GM18868 (cell line): ENCODE measurements around the gene RNU1-1.
"Not testable (repeated sequence)": the region's sequence is repeated elsewhere in the genome, so short reads cannot be mapped to it uniquely, and the experiment has no call there.

ENCODE experiments used
- ATAC-seq: cut with Tn5 transposase; IDR thresholded peaks from one replicate; pipeline ENCODE4 v1.9.1; 2021; ENCODE audit warnings: mild to moderate bottlenecking, moderate library complexity; ENCODE audit not compliant: unreplicated experiment

RNU1-1 gene

DNA sequence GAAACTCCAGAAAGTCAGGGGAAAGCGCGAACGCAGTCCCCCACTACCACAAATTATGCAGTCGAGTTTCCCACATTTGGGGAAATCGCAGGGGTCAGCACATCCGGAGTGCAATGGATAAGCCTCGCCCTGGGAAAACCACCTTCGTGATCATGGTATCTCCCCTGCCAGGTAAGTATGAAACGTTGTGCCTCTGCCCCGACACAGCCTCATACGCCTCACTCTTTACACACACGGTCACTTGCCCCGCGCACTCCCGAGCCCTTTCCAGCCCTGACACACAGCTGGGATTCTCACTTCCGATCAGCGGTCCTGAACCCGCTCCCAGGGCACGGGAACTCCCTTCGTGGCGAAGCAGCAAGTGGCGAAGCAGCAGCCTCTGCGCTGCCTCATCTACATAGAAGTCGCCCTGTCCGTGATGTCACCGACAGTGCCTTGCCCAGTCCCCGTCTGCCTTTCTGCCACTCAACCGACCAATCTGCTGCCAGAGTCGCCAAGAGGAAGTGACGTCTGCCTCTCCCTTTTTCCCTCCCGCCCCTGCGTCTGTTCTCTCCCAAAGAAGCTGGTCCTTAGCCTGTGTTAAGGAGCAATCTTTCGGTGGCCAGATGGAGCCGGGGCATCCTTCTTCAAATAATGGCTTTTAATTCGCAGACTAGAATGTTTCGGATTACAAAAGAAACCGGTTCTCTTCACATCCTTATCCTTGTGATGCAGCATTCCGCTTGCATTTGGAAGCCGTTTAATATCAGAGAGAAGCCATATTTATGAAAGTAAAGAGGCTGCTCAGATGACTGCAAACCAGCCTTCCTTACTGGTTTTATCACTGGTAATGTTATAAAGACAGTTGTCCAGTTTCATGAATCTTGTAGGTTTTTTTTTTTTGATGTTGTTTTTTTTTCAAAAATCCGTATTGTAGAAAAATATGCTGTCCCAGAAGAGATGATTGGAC lies at the start of gene RNU1-1:
Gene RNU1-1, minus strand, starts transcription at position 179 of the 949 bp plus-strand sequence.
- not testable (repeated sequence) for ATAC-seq

DNA sequence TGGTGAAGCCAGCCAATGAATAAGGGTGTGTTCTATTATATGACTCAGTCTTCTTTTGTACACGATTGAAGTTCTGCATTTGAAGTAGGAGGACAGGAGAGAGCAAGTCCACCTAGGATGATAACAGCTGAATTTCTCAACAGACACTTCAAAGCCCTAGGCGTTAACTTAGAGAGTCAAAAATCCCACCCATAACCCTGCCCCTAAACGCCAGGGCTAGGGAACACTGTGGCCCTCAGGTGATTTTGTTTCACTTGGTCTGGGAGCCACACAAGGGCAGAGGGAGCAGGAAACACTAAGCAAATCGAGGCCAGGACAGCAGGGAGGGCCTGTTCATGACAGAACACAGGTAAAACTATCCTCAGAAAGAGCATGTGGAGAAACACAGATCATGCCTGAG lies 47.0 kb upstream of the RNU1-1 start:
- ATAC-seq: not testable (repeated sequence)

DNA sequence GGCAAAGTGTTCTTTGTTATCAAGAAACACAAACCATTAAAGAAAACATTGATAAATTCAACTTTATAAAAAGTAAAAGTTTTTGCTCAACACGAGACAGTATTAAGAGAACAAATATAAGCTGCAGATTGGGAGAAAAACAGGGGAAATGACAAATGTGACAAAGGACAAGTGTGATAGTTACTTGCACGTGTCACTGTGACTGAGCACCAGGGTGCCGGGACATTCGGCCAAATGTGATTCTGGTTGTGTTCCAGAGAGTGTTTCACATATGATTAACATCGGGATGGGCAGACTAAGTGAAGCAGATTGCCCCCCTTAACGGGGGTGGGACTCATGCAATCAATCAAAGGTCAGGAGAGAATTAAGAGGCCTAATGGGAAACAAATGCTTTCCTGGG lies 46.4 kb upstream of the RNU1-1 start:
- not testable (repeated sequence) for ATAC-seq

DNA sequence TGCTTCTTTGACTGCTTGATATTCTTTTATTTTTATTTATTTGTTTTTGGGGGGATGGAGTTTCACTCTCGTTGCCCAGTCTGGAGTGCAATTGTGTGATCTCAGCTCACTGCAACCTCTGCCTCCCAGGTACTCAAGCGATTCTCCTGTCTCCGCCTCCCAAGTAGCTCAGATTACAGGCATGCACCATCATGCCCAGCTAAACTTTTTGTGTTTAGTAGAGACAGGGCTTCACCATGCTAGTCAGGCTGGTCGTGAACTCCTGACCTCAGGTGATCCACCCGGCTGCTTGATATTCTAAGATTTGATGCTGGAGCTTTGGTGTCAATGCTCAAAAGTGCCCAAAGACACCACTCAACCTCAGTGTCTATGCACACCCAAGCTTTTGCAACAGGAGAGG lies 45.6 kb upstream of the RNU1-1 start:
- ATAC-seq: not testable (repeated sequence)

DNA sequence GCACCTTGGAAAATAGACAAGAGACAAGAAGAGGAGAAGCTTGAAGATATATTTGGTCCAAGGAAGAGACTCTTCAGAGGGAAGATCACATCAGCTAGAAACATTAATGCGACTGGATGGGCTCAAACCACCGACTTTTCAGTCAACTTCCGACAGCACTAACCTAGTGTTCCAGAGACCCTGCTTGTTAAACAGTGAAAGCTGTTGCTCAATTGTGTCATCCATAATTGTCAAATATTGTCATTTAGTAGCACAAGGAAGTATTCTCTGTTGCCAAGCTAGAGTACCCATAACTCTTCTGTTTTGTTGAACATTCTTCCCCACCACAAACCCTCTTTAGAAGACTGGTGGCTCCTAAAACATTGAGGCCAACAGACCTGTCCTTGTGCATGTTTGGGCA lies 42.9 kb upstream of the RNU1-1 start:
- ATAC-seq: not testable (repeated sequence)

DNA sequence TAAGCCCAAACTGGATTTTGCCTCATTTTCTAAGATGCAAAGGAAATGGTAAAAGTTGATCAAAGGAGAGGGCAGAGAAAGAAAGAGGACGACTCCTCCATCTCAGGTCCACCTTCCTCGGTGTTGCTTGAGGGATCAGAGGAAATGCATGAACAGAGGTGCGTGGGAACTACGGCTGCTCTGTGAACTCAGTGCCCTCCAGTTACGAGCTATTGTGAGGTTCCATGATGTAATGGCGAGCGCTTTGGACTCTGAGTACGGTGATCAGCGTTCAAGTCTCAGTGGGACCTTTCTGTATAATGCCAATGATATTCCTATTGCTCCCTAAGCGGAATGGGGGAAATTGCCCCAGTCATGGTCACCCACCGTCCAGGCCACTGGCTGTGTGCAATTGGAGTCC lies 39.2 kb upstream of the RNU1-1 start:
- not testable (repeated sequence) for ATAC-seq

DNA sequence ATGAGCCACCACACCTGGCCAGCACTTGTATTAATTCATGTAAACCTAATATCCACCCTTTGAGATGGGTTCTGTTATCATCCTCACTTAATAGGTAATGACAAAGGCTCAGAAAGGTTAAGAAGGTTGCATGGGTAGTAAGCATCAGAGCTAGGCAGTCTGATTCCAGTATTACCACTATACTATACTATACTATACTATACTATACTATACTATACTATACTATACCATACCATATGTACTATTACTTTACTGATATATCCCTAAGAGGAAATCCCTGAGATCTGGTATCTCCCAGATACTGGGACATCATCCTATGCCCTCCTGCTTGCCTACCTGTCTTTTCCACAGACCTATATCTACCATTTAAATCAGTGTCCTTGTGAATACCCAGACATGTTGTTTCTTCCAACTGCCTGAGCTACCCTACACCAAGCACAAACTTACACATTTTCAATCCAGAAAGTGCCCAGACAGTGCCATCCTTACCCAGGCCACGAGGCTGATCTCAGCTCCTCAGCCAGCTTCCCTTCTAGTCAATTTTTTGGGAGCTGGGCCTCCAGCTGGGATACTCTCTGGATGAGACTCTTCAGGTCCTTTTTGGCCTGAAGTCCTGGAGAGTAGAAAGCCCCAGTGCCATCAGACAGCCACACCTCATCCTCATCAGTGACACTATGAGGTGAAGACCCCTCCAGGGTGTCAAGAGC lies 36.3 kb upstream of the RNU1-1 start:
- not testable (repeated sequence) for ATAC-seq

DNA sequence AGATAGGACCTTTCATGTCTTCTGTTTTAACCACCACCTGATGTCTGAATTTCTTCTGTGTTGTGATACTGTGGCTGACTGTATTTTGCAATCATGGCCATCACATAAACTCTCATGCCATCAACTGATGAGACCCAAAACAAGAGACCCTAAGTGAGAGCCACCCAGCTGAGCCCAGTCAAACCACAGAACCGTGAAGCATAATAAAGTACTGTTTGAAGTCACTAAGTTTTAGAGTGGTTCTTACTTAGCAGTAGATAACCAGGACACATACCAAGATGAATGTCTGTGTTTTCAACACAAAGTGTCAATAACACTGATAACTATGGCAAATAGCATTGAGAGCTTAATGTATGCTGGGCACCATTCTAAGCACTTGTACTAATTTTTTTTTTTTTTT lies 35.5 kb upstream of the RNU1-1 start:
- ATAC-seq: not testable (repeated sequence)

DNA sequence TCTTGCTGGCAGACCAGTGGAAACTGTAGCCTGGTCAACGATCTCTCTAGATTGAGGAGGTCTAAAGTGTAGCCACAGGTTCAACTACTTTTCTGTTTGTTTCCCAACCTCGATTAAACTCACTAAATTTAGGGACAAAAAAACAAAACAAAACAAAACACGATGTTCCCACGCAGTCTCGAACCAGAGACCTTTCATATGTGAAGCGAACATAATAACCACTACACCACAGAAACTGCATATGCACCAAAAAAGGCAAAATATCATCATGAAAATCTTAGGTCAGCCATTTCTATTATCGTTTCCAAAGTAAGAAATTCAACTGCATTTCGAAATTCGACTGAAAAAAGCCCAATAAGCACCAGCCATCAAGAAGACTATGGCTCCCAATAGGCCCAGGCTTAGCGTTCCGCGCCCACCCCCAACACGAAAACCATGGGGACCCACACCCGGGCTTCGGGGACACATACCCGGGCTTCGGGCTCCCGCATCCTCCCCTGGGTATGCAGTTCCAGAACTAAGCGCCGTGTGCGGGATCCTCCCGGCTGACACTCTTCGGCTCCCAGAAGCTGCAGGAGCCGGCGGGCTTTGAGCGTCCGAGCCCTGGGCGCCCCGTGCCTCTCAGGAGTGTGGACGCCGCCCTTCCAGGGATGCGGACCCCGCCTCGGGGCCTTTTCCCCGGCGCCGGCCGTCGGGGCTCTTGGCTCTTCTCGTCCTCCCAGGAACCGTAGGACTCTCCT lies 33.6 kb upstream of the RNU1-1 start:
- not testable (repeated sequence) for ATAC-seq

DNA sequence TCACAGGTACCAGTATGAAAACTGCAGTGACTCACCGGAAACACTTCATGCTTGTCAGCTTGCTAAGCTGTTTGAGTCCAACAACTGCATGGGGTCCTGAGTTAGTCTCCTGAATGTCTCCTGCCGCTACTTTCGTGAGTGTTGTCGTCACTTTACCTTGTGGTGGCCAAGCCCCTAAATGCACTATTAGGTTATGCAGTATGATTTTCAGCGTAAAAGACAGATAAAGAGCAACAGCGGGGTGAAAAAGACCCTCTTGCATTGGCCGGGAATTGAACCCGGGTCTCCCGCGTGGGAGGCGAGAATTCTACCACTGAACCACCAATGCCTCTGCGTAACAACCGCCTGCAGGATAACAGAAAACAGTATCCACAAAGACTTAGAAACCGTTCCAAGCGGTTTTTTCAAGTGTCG lies 31.6 kb upstream of the RNU1-1 start:
- not testable (repeated sequence) for ATAC-seq

DNA sequence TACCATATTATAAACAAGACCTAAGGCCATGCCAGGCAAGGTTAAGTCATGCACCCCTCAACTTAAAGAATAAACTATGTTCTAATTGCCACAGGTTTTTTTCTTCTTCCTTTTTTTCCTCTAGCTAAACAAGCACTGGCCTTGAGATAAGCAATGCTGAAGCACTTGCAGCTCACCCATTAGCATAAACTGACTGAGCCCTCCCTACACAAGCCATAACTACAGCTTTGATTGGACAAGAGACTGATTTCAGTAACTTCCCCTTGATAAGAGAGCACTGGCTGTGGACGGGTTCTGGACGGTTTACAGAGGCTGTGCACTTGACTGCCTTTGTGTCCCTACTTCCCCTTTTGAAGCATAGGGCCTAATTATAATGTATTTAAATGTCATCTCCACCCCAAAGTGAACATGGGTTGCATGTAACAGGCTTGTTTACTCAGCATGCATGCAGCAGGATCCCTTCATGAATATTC lies 26.4 kb upstream of the RNU1-1 start:
- not testable (repeated sequence) for ATAC-seq

DNA sequence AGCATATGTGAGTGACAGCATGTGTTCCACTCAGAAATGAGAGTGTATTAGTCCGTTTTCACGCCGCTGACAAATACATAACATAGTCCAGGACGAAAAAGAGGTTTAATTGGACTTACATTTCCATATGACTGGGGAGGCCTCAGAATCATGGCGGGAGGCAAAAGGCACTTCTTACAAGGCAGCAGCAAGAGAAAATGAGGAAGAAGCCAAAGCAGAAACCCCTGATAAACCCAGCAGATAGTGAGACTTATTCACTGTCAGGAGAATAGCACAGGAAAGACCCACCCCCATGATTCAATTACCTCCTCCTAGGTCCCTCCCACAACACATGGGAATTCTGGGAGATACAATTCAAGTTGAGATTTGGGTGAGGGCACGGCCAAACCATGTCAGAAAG lies 23.4 kb upstream of the RNU1-1 start:
- not testable (repeated sequence) for ATAC-seq

DNA sequence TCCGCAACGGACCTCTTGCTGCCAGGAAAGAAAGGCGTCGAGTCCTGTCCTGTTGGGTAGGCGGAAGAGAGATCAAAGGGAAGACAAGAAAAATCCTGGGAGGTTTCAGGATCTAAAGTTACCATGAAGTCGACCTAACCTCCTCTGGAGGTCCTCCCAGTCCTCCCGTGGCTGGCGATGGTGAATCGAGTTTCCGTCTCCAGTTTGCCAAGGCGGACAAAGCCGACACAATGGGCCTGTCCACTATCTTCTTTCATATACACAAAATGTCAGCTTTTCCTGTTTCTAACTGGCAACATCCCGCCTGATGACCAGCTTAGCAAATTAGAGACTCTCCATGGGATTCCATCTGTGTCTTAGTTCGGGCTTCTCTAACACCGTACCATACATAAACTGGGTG lies 22.7 kb upstream of the RNU1-1 start:
- ATAC-seq: not testable (repeated sequence)

DNA sequence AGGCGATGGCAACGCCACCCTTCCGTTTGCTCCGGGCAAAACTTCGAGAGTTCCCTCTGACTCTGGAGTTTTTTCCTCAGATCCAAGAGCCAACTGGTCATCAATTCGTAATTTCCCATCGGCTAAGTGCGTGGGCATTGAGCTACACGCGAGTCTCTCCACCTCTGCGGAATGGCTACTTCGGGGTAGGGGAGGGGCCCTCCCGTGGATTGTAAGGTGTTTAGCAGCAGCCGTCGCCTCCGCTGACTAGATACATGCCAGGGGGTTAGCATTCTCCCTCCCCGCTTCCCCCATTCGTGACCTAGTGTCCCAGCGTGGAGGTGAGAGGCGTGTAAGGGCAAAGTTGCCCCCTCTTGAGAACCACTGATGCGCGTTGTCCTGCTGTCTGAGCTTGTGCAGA lies 21.8 kb upstream of the RNU1-1 start:
- ATAC-seq: not testable (repeated sequence)

DNA sequence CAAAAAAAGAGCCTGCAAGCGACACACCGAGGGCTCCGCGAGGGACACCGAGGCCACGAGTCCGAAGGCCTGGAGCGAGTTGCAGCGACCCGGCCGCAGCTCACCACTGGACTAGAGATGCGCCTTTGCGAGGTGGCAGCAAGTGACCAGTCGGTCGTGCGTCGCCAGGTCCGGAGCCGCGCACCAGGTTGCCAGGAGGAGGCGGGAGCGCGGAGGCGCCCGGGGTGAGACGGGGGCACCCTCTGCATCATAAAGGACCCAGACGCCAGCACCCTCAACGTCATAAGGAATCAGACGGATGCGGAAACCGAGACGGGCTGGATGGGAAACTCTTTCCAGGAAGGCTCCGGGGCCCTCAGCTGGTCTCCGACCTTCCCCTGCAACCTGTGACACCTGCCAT lies 21.4 kb upstream of the RNU1-1 start:
- not testable (repeated sequence) for ATAC-seq

DNA sequence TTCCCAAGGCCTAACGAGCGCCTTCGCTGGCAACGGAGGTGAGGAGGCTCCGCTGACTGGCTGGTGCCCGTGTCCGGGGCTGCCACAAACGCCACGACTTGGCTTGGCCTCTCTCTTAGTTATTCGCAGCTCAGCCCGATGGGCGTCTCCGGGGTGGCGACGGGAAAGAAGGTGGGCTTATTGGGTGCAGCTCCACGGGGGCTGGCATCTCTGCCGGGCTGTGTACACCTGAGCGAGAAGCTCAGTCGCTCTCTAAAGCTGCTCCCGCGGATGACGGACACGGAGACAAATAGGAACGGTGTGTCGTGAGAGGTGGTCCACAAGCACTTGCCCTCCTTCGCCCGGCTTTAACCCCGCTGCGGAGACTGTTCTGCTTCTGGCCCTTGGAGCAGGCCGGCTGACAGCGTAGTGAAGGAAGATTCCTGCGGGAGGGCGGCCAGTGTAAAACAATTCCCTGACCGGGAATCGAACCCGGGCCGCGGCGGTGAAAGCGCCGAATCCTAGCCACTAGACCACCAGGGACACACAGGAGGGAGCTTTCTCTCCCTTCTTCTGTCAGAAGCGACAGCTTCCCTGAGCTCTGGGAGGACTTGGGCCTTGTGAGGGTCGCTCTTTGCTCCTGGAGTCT lies 20.9 kb upstream of the RNU1-1 start:
- not testable (repeated sequence) for ATAC-seq

DNA sequence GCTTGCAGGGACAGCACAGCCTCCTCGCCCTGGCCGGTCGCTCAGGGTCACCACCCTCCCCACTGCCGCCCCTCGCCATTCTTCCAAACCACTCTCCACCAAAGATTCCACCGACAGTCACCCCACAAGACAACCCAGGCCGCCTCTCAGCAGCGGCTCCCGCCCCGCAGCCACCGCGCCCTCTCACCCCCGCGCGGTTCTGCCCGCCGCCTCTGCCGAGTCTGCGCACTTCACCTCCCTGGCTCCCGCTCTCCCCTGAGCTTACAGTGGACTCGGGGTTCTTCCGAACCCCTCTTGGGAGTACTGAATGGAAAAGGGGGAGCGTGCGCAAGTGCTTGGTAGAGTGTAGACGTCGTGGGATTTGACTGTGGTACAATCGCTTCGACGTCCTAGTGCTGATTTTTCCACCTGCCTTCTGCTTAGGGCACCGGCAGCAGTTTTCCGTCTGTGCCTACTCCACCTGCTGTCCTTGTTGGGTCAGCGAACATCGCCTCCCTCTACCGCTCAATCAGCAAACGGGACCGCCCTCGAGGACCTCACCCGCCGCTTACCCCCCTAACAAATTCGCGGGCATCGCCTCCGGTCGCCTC lies 20.2 kb upstream of the RNU1-1 start:
- ATAC-seq: not testable (repeated sequence)

DNA sequence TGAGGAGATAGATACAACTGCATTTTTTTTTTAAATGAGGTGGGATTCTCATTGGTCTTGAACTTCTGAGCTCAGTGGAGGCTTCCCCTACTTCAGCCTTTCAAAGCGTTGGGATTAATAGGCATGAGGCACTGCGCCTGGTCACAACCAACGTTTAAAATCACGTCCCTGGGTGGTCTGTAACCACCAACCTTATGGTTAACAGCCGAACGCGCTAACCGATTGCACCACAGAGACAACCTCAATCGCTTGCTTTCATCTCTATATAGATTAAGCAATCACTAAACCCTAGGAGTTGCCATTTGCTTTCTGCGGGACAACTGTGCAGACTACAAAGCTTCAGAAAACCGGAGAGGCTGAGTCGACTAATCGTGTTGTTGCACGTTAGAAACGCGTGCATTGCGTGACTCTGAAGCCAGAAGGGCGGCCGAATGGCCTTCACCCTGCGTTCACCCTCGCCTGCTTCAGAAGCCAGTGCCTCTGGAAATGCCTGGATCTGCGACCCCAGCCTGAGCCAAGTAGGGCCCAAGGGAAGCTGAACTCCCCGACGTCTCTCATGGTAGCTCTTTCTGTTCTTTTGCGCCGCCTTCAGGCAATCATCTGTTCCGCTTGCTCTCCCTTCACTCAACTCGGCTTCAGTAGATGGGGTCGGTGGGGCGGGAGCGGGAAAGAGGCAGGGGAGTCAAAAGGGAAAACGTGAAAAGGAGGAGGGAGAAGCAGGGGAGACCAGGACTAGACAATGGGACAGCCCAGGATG lies 18.3 kb upstream of the RNU1-1 start:
- not testable (repeated sequence) for ATAC-seq

DNA sequence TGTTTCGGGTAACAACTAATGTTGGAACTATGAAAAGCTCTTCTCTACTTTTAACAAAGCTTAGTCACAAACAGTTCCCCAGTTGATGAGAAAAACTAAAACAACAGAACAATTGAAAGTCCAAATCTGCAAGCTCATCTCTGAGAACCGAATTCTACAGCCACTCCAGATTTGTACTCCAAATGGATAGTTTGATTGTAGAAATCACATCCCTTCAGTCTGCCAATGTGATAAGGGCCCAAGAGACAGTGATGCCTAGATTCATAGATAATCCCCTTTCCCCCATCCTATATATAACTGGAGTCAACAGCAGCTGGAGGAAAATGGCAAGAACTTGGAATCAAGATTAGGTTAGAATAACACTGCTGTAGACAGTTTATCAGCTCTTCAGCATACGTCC lies 14.3 kb upstream of the RNU1-1 start:
- not testable (repeated sequence) for ATAC-seq
